BE2C (cell line): ENCODE data around the gene PXYLP1.

Experiments used
- DNase-seq: peaks from one replicate; pipeline ENCODE4 v3.0.0-alpha.2; 2020
- H3K27me3 ChIP-seq: fragments of 250-450 bp; sonication (Bioruptor Pico); 2 replicates; pipeline ENCODE4 v1.5.1; 2020; ENCODE audit warnings: mild to moderate bottlenecking
- H3K36me3 ChIP-seq: fragments of 250-450 bp; sonication (Bioruptor Pico); 2 replicates; pipeline ENCODE4 v1.5.1; 2020; ENCODE audit warnings: mild to moderate bottlenecking
- H3K4me1 ChIP-seq: fragments of 250-450 bp; sonication (Bioruptor Pico); 2 replicates; pipeline ENCODE4 v1.5.1; 2020
- H3K4me3 ChIP-seq: 2 replicates; pipeline ENCODE4 v1.5.1; 2011; ENCODE audit warnings: low read depth, low read length
- H3K9me3 ChIP-seq: fragments of 250-450 bp; sonication (Bioruptor Pico); 2 replicates; pipeline ENCODE4 v1.5.1; 2020
- CTCF ChIP-seq: IDR thresholded peaks from 2 replicates; pipeline ENCODE4 v1.5.1; 2012; ENCODE audit warnings: mild to moderate bottlenecking, low read depth, low read length

The PXYLP1 gene

GRCh38 chr3:141330718-141331376 is 99.2 kb downstream of the PXYLP1 start:
- Histone ChIP-seq H3K4me3 (no peak overlapping the region), H3K36me3 (no peaks in the 10 kb centered on the region), H3K27me3 (no peaks in the 10 kb centered on the region), H3K4me1 (peaks cover 20% of the 10 kb centered on the region), H3K9me3 (no peaks in the 10 kb centered on the region)
- no peak for TF ChIP-seq CTCF
- no peak for DNase-seq

DNA sequence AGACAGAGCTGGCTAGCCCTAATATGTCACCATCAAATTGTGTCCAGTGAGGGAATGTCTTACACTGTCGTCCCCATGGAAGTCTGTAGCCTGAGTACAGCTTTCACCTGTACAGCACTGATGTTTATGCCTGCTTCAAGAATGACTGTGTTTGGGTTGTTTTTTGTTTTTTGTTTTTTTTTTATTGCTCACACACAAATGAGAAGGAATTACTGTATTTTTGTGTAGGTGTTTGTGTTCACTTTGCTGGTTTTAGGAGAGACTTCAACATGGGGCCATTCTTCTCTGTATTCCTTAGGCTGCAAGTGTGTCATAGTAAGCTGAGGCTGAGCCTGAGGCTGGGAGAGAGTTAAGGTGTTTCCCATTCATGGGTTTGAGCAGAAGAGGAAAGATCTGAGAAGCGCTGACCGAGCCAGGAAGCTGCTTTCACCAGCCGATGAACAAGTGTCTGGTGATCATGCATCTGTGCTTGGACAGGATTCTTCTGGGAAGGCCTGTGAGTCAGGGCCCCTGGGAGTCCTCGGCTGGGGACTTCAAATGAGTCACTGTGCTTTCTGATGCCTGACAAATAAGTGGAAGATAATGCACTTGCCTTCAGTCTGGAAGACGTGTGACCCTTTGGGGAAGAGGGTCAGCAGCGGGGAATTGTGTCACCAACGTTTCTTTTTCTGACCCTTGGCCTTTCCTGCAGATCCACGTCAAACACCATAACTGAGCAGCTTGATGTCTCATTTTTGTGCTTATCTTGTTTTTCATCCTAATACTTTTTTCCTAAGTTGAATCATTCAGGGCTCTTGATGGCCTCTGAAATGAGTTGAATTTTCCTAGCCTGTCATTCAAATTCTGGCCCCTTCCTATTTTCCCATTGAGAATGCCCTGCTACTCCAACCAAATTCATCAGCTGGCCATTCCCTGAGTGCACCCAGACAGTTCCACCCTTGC is 100.0 kb downstream of the PXYLP1 start:
- no peak overlapping the region; the same call in 1 of the 2 replicates for H3K4me3 ChIP-seq
- no peaks in the 10 kb centered on the region for H3K27me3 ChIP-seq
- no peaks in the 10 kb centered on the region for H3K36me3 ChIP-seq
- TF ChIP-seq CTCF: no peak
- H3K4me1 ChIP-seq: peaks cover 20% of the 10 kb centered on the region
- H3K9me3 ChIP-seq: no peaks in the 10 kb centered on the region
- peak; percentile 88 for DNase-seq

GRCh38 chr3:141332416-141332815 is 100.8 kb downstream of the PXYLP1 start:
- H3K27me3 ChIP-seq: no peaks in the 10 kb centered on the region
- no peaks in the 10 kb centered on the region for H3K9me3 ChIP-seq
- H3K4me3 ChIP-seq: no peak overlapping the region; the same call in 1 of the 2 replicates
- H3K36me3 ChIP-seq: no peaks in the 10 kb centered on the region
- H3K4me1 ChIP-seq: peaks cover 20% of the 10 kb centered on the region
- no peak for DNase-seq
- TF ChIP-seq CTCF: no peak

DNA sequence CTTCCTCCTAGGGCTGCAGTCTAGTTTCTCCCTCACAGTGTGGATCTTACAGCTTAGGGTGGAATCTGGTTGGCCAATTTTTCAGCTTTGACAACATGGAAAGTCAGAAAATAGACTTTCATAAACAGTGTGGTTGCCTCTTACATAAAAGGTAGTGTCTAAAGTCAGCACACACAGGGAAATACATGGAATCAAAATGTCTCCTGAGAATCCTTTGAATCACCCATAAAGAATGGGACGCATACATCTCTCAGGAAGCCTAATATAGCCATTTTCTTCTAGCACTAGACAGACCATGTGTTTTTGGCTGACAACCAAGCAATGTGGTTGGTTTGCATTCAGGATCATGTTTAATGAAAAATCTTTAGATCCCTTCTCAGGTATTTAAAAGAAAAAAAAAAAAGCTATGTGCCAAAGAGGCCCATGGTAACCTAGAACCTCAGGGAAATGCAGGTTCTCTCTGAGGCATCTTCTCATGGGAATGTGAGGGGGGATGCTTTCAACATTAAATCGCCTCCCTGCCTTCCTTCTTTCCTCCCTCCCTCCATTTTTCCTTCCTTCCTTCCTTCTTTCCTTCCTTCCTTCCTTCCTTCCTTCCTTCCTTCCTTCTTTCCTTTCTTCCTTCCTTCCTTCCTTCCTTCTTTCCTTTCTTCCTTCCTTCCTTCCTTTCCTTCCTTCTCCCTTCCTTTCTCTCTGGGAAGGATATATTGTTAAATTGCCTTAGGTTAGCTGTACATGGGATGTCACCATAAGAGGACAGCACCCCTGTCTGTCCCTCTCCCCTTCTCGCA is 102.4 kb downstream of the PXYLP1 start:
- Histone ChIP-seq H3K9me3 (no peaks in the 10 kb centered on the region), H3K36me3 (no peaks in the 10 kb centered on the region), H3K4me3 (no peak overlapping the region), H3K27me3 (no peaks in the 10 kb centered on the region), H3K4me1 (peaks cover 20% of the 10 kb centered on the region)
- TF ChIP-seq CTCF: no peak
- DNase-seq: no peak

DNA sequence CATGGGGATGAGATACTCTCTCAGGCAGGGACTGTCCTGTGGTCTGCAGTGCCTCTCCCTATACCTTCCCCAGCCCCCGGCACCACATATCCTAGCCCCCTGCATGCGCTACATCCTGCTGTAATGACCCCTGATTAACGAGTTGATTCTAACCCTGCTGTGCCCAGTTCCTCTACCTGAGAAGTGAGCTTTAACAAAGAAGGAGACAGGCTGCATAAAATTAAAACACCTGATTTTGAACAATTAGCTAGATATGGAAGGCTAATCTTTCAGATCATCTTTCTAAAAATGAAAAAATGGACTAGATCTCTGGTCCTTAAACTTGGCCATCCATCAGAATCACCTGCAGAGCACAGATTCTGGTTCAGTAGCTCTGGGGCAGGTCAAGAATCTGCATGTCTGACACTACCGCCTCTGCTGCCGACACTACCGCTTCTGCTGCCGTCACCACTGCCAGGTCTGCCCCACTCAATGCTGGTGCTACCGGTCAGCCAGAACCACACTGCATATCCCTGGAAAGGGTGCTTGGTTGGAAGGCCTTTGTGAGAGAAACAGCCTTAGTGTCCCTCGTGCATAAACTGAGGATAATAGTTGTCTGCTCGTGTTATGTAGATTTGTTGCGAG is 103.1 kb downstream of the PXYLP1 start:
- no peak for TF ChIP-seq CTCF
- no peaks in the 10 kb centered on the region for H3K36me3 ChIP-seq
- no peaks in the 10 kb centered on the region for H3K9me3 ChIP-seq
- H3K4me1 ChIP-seq: peaks cover 20% of the 10 kb centered on the region
- DNase-seq: no peak
- H3K4me3 ChIP-seq: no peak overlapping the region
- no peaks in the 10 kb centered on the region for H3K27me3 ChIP-seq
